Hepatocyte (in vitro differentiated cells): Measurements from ENCODE around the gene MTMR3.

Source experiments
- CTCF ChIP-seq: fragments of 200-600 bp; sonication (generic); IDR thresholded peaks from 2 replicates; pipeline ENCODE4 v1.5.1; 2016; ENCODE audit warnings: antibody characterized with exemption, mild to moderate bottlenecking; ENCODE audit not compliant: poor library complexity
- EZH2 ChIP-seq: fragments of 200-600 bp; sonication (generic); IDR thresholded peaks from 2 replicates; pipeline ENCODE4 v1.6.1; 2016; ENCODE audit warnings: antibody characterized with exemption, mild to moderate bottlenecking, borderline replicate concordance
- EZH2phosphoT487 ChIP-seq: fragments of 200-600 bp; sonication (generic); IDR thresholded peaks from one replicate; pipeline ENCODE4 v1.6.1; 2018; ENCODE audit warnings: antibody characterized with exemption, mild to moderate bottlenecking, low read depth, moderate library complexity; ENCODE audit not compliant: unreplicated experiment, severe bottlenecking

DNA sequence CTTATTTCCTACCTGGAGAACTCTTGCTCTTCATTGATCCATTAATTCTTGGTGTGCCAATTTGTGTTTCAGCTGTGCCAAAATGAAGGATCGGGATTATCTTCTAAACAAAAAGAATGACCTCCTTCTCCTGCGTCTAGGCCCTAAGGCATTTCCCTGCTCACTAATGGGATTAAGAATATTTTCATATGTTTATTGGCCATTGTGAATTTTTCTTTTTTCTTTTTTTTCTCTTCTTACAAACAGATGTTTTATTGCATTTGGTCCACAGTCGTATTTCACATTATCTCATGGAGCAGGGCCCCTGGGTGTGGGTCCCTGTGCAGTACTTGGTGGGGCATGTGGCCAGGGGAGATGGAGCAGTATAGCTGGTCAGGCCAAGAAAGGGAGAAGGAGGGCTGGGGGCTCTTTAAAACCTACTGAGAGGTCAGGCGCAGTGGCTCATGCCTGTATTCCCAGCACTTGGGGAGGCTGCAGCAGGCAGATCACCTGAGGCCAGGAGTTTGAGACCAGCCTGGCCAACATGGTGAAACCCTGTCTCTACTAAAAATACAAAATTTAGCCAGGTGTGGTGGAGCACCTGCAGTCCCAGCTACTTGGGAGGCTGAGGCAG, 162.0 kb downstream of the MTMR3 start:
- TF ChIP-seq EZH2 (no peak), CTCF (no peak), EZH2phosphoT487 (no peak)
